NCI-H2171 treated with DMSO at 0.1 percent for 48 hours (cell line): ENCODE data around the gene ICE2.

Source experiments
- DNase-seq: peaks from one replicate; lab custom pipeline; 2025; lab: John Stamatoyannopoulos, UW

Gene ICE2

DNA sequence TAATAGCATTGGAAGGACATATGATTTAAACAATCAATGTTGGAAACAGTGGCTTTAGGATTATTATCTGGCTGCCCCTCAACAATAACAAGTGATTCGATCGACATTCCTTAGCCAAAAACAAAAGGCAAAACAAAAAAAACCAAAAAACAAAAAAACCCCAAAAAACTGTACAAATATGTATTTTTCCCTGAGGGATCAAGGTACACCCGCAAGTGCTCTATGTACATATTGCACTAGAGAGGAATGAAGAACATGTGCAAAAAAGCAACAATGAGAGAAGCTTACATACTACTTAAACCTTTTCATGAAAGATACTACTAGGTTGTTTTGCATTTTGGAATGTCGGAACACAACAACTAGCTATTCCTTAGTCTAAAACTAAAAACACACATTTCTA, 14.2 kb upstream of the ICE2 start:
- no peak for DNase-seq

DNA sequence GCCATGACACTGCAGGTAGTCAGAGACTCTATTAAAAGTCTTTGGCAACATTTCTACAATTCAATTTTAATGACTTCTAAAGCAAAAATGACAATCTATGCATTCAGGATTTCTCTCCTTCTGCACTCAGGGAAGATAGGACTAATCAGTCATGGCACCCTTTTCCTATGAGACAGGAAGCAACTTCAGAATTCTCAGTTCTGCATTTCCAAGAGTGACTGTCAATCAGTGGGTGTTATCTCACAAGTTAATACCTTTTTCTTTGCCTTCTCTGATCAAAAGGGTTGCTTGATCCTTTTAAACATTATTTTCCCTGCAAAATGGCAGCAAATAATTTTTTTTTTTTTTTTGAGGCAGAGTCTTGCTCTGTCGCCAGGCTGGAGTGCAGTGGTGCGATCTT, 7.8 kb upstream of the ICE2 start:
- DNase-seq: no peak

- no peak for DNase-seq
These were observed 6.6 kb upstream of the ICE2 start for GRCh38 chr15:60485365-60486055.

- no peak for DNase-seq
These were observed 4.1 kb upstream of the ICE2 start for GRCh38 chr15:60483042-60483441.

DNA sequence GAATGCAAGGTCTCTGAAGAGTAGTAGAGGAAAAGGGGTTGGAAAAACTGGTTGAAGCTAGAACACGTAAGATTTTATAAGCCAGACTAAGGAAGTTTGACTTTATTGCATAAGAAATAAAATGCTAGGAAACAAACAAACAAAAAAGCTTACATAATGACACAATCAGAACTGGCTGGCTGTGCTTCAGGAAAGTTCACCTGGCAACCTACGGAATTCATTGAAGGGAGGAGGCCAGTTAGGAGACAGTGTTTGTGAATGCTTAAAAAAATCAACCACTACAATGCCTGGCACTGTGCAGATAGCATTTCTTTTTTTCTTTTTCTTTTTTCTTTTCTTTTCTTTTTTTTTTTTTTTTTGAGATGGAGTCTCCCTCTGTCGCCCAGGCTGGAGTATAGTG, 1.9 kb upstream of the ICE2 start:
- no peak for DNase-seq

GRCh38 chr15:60480149-60480548, 1.2 kb upstream of the ICE2 start:
- DNase-seq: no peak

GRCh38 chr15:60479361-60480110, 594 bp upstream of the ICE2 start:
- DNase-seq: no peak

DNA sequence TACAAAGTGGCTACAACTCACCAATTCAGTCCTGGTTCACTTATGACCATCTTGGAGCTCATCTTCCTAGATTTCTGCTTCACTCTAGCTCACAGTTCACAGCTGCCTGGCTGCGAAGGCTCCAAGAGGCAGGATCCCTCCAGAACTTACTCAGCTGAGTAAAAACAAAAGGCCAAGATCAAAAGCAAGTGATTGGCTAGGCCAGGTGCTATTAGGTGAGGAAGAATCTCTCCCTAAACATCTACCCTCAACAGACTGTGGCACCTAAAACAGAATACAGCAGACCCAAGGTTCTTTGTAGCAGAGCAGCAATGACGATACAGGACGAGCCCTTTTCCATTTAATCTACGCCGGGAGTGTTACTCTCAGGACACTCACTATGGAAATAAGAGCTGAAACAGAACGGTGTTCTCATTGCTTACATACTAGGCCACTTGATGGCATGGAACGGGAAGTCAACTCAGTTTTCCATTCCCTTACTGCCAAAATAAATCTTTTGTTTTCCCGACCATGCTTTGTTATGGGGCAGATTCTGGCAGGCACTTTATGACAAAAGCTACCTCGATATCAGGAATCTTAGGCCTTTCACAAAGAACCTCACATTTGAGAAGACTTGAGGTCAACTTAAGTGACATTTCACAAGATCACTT, 901 bp downstream of the ICE2 start:
- no peak for DNase-seq

DNA sequence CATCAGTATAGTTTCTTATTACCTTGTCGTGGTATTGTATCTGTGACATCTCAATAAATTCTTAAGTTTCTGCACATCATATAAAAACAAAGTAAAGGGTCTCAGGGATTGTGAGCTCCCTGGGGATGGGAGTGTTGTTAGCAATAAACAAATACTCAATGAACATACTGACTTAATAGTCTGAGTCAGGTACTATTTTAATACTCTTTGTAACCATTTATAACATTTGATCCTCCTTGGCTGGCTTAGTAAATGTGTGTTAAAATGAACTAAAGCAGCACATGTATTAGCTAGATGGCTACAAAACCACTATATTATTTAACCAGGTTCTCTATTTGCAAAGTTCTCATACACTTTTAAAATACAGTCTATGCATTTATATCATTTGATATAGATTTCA, 1.8 kb downstream of the ICE2 start:
- no peak for DNase-seq

DNA sequence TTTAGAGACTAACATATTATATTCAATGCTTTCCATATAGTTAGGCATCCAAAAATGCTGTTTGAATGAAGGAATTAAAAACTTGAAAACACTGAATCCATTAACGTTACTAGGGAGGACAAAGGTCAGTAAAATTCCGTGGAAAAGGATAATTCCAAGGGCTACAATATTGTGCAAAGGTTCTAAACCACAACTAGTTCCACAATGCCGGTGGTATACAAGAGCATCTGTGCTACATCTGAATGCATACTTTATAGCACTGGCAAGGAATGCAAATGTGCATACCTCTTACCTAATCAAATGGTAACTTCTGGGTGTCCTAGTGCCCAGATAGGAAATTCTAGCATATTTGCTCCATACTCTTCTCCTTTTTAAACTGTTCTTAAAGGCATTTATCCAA, 2.2 kb downstream of the ICE2 start:
- no peak for DNase-seq

DNA sequence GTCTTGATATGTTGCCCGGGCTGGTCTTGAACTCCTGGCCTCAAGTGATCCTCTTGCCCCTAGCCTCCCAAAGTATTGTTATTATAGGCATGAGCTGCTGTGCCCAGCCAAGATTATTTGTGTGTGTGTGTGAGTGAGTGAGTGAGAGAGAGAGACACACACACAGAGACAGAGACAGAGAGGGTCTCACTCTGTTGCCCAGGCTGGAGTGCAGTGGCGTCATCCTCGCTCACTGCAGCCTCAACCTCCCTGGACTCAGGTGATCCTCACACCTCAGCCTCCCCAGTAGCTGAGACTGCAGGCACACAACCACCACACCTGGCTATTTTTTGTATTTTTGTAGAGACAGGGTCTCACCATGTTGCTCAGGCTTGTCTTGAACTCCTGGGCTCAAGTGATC, 5.8 kb downstream of the ICE2 start:
- no peak for DNase-seq

- DNase-seq: peak; percentile 76
These were observed 7.6 kb downstream of the ICE2 start for GRCh38 chr15:60471314-60471713.

- no peak for DNase-seq
These were observed 8.9 kb downstream of the ICE2 start for GRCh38 chr15:60469893-60470641.

DNA sequence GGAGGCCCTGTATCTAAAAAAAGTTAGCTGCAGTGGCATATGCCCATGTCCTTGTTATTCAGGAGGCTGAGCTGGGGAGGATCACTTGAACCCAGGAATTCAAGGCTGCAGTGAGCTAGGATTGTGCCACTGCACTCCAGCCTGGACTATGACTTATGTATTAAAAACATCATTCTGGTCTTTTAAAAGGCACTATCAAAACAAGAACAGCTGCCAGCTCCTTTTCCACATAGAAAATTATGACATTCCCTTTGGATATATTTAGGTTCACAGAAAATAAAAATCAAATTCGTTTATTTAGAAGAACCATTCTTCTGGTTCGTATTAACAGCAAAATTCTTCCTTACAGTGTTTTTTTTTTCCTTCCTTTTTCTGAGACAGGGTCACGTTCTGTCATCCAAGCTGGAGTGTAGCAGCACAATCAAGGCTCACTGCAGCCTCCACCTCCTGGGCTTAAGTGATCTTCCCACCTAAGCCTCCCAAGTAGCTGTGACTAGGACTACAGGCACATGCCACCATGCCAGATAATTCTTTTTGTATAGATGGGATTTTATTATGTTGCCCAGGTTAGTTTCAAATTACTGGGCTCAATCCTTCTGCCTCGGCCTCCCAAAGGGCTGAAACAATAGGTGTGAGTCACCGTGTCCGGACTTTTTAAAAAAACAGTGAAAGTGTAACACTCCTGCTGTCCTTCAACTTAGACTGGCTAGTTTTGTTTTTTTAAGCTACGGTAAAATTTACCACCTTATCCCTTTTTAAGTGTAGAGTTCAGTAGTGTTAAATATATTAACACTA, 13.9 kb downstream of the ICE2 start:
- DNase-seq: no peak

DNA sequence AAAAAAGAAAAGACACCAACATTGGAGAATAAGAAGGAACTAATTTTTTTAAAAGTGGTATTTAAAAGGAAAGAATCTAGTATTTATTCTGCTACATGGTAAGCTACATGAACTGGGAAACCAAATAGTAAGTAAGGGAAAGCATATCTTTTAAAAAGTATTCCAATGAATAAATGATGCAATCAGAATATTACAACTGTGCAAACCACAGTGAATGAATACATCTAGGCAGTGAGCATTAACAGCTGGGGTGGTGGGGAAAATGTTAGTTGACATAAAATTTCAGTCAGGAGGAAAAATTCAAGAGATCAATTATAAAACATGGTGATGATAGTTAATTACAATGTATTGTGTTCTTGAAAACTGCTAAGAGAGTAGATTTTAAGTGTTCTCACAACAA, 16.9 kb downstream of the ICE2 start:
- DNase-seq: no peak

DNA sequence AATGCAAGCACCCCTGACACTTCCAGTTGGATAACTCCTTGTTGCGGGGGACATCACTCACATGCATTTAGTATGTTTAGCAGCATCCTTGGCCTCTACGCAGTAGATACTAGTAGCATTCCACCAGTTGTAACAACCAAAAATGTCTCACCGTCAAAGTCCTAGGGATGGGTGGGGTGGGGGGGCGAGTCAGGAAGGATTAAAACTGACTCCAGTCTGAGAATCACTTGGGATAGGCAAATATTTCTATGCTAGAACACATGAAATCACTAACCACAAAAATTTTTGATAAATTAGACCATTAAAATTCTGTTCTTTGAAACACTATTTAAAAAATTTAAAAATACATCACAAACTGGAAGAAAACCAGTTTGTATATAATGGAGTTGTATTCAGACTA, 18.0 kb downstream of the ICE2 start:
- DNase-seq: no peak

GRCh38 chr15:60458721-60459120, 20.2 kb downstream of the ICE2 start:
- no peak for DNase-seq

GRCh38 chr15:60457985-60458384, 21.0 kb downstream of the ICE2 start:
- no peak for DNase-seq

DNA sequence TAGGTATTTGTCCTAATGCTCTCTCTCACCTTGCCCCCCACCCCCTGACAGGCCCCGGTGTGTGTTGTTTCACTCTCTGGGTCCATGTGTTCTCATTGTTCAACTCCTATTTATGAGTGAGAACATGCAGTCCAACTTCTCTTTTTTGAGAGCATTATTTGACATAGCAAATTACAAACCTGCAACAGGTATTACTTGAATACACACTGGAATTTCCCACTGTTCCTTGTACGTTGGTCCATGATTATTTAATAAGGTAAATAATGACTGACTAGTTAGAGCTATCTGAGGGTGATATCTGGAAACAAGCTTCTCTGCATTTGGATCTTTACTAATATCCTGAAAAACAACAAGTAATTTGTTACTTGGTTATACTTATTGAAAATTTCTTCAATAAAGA, 24.1 kb downstream of the ICE2 start:
- no peak for DNase-seq

GRCh38 chr15:60448668-60449360, 30.1 kb downstream of the ICE2 start:
- no peak for DNase-seq

DNA sequence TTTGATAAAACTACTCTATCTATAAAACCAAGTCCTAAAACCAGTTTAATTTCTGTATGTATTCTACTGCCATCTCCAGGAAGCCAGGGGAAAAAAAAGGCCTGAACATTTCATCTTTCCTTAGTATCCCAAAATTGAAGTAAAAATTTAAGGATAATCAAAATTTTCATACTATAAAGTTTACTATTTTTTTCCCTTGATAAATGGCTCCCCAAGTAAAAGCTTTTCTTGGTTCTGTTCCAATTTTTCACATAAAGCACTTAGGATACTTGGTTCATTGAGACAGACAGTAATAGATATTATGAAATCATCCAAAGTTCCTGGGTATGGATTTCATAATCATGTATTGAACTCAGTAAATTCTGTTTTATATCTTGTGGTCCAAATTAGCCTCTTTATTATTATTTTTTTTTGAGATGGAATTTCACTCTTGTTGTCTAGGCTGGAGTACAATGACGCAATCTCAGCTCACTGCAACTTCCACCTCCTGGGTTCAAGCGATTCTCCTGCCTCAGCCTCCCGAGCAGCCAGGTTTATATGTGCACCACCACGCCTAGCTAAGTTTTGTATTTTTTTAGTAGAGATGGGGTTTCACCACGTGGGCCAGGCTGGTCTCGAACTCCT, 34.5 kb downstream of the ICE2 start:
- DNase-seq: peak; percentile 41
